ENCODE data around the gene ARIH1. TPM values are rescaled to one million over a fixed set of nuclear protein-coding genes. Genes with fewer than 3 reads are reported as not detected.

ARIH1 gene
- total RNA-seq, 1 donor from 2014 or later, result 204 TPM

DNA sequence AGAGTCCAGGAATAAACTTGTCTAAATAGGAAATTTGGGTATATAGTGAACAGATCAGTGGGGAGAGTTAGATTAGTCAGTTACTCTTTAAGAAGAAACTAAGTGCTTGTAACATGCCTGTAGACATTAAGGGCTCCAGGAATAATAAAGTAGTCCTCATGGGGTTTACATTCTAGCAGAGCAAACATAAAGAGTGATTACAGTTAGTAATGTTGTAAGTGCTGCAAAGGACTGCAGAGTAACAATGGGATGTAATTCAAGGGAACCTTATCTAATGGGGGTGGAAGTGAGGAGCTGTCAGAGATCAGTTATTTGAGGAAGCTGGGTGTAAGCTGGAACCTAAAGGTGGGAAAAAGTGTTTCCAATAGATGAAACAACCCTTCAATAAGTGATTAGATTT lies 67.5 kb downstream of the ARIH1 start:
- peaks cover 41% of the 10 kb centered on the region for H3K36me3 Mint-ChIP-seq
- DNase-seq (ENCODE audit: low spot score in 2 of 2, unreplicated experiment in 2 of 2), result no peak
- TF ChIP-seq, protein P1, sequence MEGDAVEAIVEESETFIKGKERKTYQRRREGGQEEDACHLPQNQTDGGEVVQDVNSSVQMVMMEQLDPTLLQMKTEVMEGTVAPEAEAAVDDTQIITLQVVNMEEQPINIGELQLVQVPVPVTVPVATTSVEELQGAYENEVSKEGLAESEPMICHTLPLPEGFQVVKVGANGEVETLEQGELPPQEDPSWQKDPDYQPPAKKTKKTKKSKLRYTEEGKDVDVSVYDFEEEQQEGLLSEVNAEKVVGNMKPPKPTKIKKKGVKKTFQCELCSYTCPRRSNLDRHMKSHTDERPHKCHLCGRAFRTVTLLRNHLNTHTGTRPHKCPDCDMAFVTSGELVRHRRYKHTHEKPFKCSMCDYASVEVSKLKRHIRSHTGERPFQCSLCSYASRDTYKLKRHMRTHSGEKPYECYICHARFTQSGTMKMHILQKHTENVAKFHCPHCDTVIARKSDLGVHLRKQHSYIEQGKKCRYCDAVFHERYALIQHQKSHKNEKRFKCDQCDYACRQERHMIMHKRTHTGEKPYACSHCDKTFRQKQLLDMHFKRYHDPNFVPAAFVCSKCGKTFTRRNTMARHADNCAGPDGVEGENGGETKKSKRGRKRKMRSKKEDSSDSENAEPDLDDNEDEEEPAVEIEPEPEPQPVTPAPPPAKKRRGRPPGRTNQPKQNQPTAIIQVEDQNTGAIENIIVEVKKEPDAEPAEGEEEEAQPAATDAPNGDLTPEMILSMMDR (IDR thresholded peaks at IDR 0.05; ENCODE audit: unreplicated experiment), result no peak
- H3K27ac Mint-ChIP-seq, result no peak overlapping the region
- no peak overlapping the region for H3K4me3 Mint-ChIP-seq
- peaks cover 25% of the 10 kb centered on the region for H3K9me3 Mint-ChIP-seq
- H3K4me1 Mint-ChIP-seq, result peaks cover 7% of the 10 kb centered on the region
- no peaks in the 10 kb centered on the region for H3K27me3 Mint-ChIP-seq (ENCODE audit: low read depth)

DNA sequence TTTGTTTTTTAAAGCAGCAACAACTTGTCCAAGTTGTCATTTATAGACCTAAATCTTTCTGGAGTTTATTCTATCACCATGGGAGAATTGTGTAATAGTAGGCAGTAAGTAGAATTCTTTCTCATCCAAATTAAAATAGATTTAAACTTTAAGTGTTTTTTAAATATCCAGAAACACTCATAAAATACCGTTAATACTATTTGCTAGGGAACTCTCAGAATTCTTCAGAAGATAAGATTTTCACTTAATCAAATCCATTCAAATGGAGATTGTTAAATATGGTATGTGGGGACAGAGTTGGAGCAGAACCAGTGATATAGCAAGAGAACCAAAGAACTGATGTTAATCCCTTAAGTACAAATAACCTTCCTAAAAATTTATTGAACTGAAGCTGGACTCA lies 71.0 kb downstream of the ARIH1 start:
- H3K36me3 Mint-ChIP-seq, result peaks cover 36% of the 10 kb centered on the region
- H3K27me3 Mint-ChIP-seq (ENCODE audit: low read depth), result no peaks in the 10 kb centered on the region
- no peak overlapping the region for H3K27ac Mint-ChIP-seq
- peaks cover 15% of the 10 kb centered on the region for H3K9me3 Mint-ChIP-seq
- H3K4me3 Mint-ChIP-seq, result no peak overlapping the region
- DNase-seq (ENCODE audit: low spot score in 2 of 2, unreplicated experiment in 2 of 2), result no peak
- TF ChIP-seq, protein P1 (IDR thresholded peaks at IDR 0.05; ENCODE audit: unreplicated experiment), result no peak
- H3K4me1 Mint-ChIP-seq, result peaks cover 5% of the 10 kb centered on the region

DNA sequence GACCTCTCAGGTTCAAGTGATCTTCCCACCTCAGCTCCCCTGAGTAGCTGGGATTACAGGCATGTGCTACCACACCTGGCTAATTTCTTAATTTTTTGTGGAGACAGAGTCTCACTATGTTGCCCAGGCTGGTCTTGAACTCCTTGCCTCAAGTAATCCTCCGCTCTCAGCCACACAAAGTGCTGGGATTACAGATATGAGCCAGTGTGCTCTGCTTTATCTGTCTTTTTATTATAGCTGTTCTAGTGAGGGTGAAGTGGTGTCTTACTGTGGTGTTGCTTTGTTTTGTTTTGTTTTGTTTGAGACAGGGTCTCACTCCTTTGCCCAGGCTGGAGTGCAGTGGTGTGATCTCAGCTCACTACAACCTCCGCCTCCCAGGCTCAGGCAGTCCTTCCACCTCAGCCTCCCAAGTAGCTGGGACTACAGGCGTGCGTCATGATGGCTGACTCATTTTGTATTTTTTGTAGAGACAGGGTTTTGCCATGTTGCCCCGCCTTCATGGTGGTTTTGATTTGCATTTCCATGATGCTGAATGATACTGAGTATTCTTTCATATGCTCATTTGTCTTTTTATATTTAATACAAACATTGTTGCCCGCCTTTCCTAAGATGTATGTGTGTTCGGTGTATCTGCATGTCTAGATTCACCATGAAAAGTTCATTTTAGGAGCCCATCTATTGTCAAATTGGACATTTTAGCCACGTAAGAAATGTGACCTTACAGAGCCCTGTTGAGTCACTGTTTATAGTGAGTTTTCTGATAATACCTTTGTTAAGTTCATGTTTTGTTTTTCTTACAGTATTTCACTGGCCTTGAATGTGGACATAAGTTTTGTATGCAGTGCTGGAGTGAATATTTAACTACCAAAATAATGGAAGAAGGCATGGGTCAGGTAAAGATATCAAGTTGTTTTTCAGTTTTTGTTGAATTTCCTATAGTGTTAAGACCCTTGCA lies 80.6 kb downstream of the ARIH1 start:
- Mint-ChIP-seq H3K9me3 (peaks cover 2% of the 10 kb centered on the region), H3K27ac (peak overlapping the region; percentile 54), H3K4me3 (no peak overlapping the region), H3K4me1 (peaks cover 3% of the 10 kb centered on the region), H3K36me3 (peaks cover 30% of the 10 kb centered on the region), H3K27me3 (ENCODE audit: low read depth) (no peaks in the 10 kb centered on the region)
- DNase-seq (ENCODE audit: low spot score in 2 of 2, unreplicated experiment in 2 of 2), result no peak
- TF ChIP-seq, protein P1 (IDR thresholded peaks at IDR 0.05; ENCODE audit: unreplicated experiment), result no peak

DNA sequence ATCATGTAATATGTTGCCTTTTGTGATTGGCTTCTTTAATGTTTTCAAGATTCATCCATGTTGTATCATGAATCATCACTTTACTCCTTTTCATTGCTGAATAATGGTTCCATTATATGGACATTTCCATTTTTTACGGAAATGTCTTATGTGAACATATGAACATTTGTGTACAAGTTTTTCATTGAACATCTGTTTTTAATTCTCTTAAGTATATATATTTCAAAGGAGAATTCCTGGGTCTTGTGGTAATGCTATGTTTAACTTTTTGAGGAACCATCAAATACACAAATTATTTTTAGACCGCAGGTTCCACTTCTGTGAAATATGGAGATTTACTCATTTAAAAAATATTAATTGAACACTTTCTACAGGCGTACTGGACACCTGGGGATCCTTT lies 85.7 kb downstream of the ARIH1 start:
- Mint-ChIP-seq H3K27ac (no peak overlapping the region), H3K36me3 (peaks cover 52% of the 10 kb centered on the region), H3K4me3 (no peak overlapping the region), H3K4me1 (no peaks in the 10 kb centered on the region), H3K9me3 (peaks cover 2% of the 10 kb centered on the region), H3K27me3 (ENCODE audit: low read depth) (no peaks in the 10 kb centered on the region)
- TF ChIP-seq, protein P1 (IDR thresholded peaks at IDR 0.05; ENCODE audit: unreplicated experiment), result no peak
- no peak for DNase-seq (ENCODE audit: low spot score in 2 of 2, unreplicated experiment in 2 of 2)

DNA sequence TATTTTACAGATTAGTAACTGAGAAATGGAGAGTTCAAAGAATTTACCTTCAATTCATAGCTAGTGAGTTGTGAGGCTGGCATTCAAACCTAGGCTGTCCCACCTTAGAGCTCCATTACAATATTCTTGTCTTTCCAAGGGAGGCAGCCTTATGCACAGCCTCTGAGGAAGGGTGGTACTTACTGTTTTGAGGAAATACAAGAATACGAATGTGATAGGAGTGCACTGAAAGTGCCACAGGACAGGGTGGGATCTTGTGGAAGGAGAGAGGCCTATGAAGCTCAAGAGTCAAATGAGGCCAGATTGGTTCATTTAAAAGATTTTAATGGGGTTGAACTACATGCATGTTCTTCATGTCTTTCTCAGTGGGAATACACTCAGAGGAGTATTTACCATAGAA lies 86.3 kb downstream of the ARIH1 start:
- no peak overlapping the region for H3K4me3 Mint-ChIP-seq

More for the DNA sequence above, 86.3 kb downstream of the ARIH1 start:
- Mint-ChIP-seq H3K27ac (peak overlapping the region; percentile 13), H3K27me3 (ENCODE audit: low read depth) (no peaks in the 10 kb centered on the region), H3K36me3 (peaks cover 46% of the 10 kb centered on the region), H3K4me1 (no peaks in the 10 kb centered on the region), H3K9me3 (peaks cover 2% of the 10 kb centered on the region)
- DNase-seq (ENCODE audit: low spot score in 2 of 2, unreplicated experiment in 2 of 2), result no peak
- TF ChIP-seq, protein P1 (IDR thresholded peaks at IDR 0.05; ENCODE audit: unreplicated experiment), result no peak
